Uterus (tissue), 2 donors: ENCODE results near the gene SLC39A3.

Experiments
- POLR2A ChIP-seq, 2 donors: fragments of 450-650 bp; IDR thresholded peaks; one replicate each; pipeline ENCODE4 v1.6.1; 2016; ENCODE audit warnings: antibody characterized with exemption in 2 of 2, mild to moderate bottlenecking in 1 of 2, moderate library complexity in 1 of 2
- TF ChIP-seq, protein P1 (sequence below), 4 experiments: fragments of 200-600 bp in 2 of 4; fragments of 450-650 bp in 2 of 4; sonication (generic) in 2 of 4; IDR thresholded peaks; one replicate each; pipeline ENCODE4 v1.5.1; 2016 to 2019; ENCODE audit warnings: antibody characterized with exemption in 4 of 4, mild to moderate bottlenecking in 2 of 4, moderate library complexity in 1 of 4

GRCh38 chr19:2744113-2744512 is 4.3 kb upstream of the SLC39A3 start:
- no peak for TF ChIP-seq POLR2A (IDR thresholded peaks at IDR 0.05)
- TF ChIP-seq, protein P1, sequence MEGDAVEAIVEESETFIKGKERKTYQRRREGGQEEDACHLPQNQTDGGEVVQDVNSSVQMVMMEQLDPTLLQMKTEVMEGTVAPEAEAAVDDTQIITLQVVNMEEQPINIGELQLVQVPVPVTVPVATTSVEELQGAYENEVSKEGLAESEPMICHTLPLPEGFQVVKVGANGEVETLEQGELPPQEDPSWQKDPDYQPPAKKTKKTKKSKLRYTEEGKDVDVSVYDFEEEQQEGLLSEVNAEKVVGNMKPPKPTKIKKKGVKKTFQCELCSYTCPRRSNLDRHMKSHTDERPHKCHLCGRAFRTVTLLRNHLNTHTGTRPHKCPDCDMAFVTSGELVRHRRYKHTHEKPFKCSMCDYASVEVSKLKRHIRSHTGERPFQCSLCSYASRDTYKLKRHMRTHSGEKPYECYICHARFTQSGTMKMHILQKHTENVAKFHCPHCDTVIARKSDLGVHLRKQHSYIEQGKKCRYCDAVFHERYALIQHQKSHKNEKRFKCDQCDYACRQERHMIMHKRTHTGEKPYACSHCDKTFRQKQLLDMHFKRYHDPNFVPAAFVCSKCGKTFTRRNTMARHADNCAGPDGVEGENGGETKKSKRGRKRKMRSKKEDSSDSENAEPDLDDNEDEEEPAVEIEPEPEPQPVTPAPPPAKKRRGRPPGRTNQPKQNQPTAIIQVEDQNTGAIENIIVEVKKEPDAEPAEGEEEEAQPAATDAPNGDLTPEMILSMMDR (IDR thresholded peaks at IDR 0.05), result no peak
